ENCODE results near the gene TTC9B.

Gene TTC9B

GRCh38 chr19:40198272-40198990 lies 19.8 kb downstream of the TTC9B start:
- intact Hi-C loops (cut with DNase I; ENCODE audit: low total_unique reads), result no loop called here
- peaks cover 0 to 14% (median 0%) of the 10 kb centered on the region in 4 donors for H3K4me1 ChIP-seq
- no peak for TF ChIP-seq CTCF (IDR thresholded peaks at IDR 0.05)
- no peak overlapping the region for H3K4me3 ChIP-seq
- no peaks in the 10 kb centered on the region for H3K9me3 ChIP-seq
- no peak overlapping the region for H3K27ac ChIP-seq
- no peaks in the 10 kb centered on the region for H3K27me3 ChIP-seq
- no peak for DNase-seq
- peaks cover 9 to 48% (median 25%) of the 10 kb centered on the region in 3 donors for H3K36me3 ChIP-seq

- peaks cover 0 to 7% (median 5%) of the 10 kb centered on the region in 3 donors for H3K36me3 ChIP-seq
- no peaks in the 10 kb centered on the region for H3K9me3 ChIP-seq
- H3K4me1 ChIP-seq, result peaks cover 0 to 37% (median 15%) of the 10 kb centered on the region in 4 donors
- no peak overlapping the region for H3K27ac ChIP-seq
- H3K4me3 ChIP-seq, result no peak overlapping the region
- no peak for TF ChIP-seq CTCF (IDR thresholded peaks at IDR 0.05)
- DNase-seq, result no peak
- H3K27me3 ChIP-seq, result no peaks in the 10 kb centered on the region
- intact Hi-C loops (cut with DNase I; ENCODE audit: low total_unique reads), result no loop called here
Observed at GRCh38 chr19:40193587-40193849, 24.7 kb downstream of the TTC9B start.

GRCh38 chr19:40192758-40193586 lies 25.2 kb downstream of the TTC9B start:
- no peaks in the 10 kb centered on the region for H3K9me3 ChIP-seq
- intact Hi-C loops (cut with DNase I; ENCODE audit: low total_unique reads), result no loop called here
- H3K4me1 ChIP-seq, result peaks cover 0 to 37% (median 15%) of the 10 kb centered on the region in 4 donors
- H3K36me3 ChIP-seq, result peaks cover 0 to 2% (median 0%) of the 10 kb centered on the region in 3 donors
- DNase-seq, result no peak
- H3K27ac ChIP-seq, result peak overlapping the region; percentile 100
- peak overlapping the region; percentile 97 to 98 for H3K4me3 ChIP-seq
- TF ChIP-seq CTCF (IDR thresholded peaks at IDR 0.05), result no peak
- no peaks in the 10 kb centered on the region for H3K27me3 ChIP-seq

GRCh38 chr19:40191836-40192646 lies 26.1 kb downstream of the TTC9B start:
- Histone ChIP-seq H3K4me1 (peaks cover 0 to 37% (median 15%) of the 10 kb centered on the region in 4 donors), H3K4me3 (peak overlapping the region; percentile 97 to 98), H3K27ac (peak overlapping the region; percentile 100), H3K27me3 (no peaks in the 10 kb centered on the region), H3K9me3 (no peaks in the 10 kb centered on the region), H3K36me3 (no peaks in the 10 kb centered on the region)
- no peak for DNase-seq
- no peak for TF ChIP-seq CTCF (IDR thresholded peaks at IDR 0.05)
- intact Hi-C loops (cut with DNase I; ENCODE audit: low total_unique reads), result no loop called here

GRCh38 chr19:40190891-40191835 lies 27.0 kb downstream of the TTC9B start, which contains the start of gene MAP3K10:
Gene MAP3K10 (plus strand): TSS chr19:40191426. CDS start chr19:40192032, 606 bp downstream.
- no peaks in the 10 kb centered on the region for H3K36me3 ChIP-seq
- TF ChIP-seq CTCF (IDR thresholded peaks at IDR 0.05), result no peak
- H3K27me3 ChIP-seq, result no peaks in the 10 kb centered on the region
- H3K9me3 ChIP-seq, result no peaks in the 10 kb centered on the region
- H3K27ac ChIP-seq, result peak within 1 kb of the TSS; percentile 100
- H3K4me1 ChIP-seq, result peaks cover 0 to 37% (median 15%) of the 10 kb centered on the region in 4 donors
- peak; percentile 71 to 83 for DNase-seq
- intact Hi-C loops (cut with DNase I; ENCODE audit: low total_unique reads), result no loop called here
- peak within 1 kb of the TSS; percentile 97 to 98 for H3K4me3 ChIP-seq
